Measurements from ENCODE around the gene BTBD2.
"Not testable (repeated sequence)": the region's sequence is repeated elsewhere in the genome, so short reads cannot be mapped to it uniquely, and the experiment has no call there.

BTBD2 gene

DNA sequence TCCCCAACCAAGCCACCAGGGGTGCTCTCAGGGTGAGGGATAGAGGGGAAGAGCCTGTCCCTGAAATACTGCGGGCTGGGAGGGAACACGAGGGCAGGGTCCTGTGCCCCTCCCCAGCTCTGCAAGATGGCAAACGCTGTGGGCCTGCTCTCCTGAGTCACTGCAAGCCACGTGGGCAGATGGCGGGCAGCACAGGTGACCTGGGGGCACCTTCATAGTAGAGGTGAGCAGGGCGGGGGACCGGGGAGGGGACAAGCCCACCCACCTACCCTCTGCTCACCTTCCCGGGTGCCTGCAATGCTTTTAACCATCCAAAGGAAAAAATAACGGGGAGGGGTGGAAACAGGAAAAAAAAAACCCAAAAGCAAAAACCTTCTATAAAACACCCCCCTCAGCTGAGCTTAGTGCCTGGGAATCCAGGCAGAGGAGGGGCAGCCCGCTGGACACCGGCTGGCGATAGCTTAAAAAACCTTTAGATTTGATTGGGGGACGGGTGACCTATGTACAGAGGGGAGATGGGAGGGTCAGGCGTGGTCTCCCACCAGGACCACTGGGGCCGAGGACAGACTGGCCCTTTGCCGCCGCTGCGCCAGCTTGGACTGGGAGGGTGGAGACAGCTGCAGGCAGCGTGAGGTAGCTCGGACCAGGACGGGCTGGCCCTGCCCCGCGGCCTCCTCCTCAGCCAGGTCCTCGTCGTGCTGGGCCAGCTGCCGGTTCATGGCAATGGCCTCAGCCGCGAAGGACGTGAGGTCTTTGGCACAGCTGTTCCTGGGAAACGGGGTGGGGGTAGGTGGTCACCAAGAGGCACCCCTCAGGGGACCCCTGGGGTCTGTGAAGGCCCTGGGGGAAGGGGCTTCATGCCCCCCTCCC lies 23.8 kb upstream of the BTBD2 start:
- no peak for DNase-seq

DNA sequence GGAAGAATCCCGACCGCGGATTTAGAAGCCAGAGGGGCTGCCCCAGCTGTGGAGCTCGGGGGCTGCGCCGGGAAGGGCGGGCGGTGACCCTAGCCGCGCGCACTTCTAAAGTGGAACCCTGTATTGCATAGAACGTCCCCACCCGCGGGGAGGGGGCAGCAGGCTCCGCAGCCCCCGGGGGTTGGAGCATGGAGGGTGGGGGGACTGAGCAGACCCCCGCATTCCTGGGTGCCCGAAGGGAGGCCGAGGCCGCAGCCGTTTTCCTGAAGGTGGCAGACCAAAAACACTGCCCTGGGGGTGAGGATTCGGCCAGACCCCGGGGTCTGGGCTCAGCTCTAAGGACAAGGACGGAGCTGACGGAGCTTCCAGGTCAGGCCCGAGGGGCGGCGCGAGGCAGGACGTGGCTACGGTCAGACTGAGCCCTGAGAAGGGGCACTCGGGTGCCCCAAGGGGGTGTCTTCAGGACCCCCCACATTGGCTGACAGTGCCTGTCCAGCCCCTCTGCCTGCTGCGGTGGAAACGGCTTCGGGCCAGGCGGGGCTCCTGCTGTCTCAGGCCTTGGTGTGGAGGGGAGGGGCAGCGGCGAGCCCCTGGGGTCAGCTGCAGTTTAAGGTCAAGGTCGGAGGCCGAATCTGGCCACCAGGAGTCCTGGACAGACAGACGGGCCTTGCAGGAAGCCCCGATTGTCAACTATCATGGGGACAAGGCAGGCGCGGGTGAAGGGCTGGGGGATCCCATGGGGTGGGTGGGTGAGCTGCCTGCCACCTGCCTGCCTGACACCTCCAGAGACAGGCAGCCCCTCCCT lies 23.0 kb upstream of the BTBD2 start:
- DNase-seq = no peak

DNA sequence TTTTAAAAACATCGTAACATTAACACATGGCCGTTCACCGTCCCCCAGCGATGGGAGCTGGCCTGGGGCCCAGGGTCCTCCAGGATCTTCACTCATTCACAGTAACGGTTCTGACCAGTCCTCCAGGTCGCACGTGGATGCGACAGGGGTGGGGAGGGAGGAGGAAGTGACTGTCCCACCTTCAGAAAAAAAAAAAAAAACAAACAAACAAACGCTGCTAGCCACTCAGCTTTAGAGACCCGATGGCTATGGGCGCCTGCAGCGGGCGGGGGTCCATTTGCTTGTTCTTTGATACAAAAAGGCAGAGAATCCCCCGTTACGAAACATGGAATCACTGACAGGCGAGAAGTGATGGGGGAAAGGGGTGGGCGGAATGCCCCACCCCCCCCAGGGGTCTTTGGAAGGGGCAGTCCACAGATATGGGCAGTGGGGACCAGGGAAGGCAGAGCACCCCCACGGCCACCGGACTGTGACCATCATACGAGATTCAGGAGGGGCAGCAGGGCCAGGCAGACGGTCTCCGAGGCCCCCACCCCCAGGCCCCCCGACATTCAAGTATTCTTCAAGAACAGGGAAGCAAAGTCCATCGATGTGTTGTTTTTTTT lies 22.2 kb upstream of the BTBD2 start:
- DNase-seq = no peak

DNA sequence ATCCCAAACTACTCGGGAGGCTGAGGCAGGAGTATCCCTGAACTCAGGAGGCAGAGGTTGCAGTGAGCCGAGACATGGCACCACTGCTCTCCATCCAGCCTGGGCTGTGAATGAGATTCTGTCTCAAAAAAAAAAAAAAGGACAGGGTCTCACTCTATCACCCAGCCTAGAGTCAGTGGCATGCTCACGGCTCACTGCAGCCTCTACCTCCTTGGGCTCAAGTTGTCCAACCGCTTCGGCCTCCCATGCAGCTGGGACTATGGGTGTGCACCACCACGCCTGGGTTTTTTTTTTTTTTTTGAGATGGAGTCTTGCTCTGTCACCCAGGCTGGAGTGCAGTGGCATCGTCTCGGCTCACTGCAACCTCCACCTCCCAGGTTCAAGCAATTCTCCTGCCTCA lies 20.9 kb upstream of the BTBD2 start:
- DNase-seq = no peak

DNA sequence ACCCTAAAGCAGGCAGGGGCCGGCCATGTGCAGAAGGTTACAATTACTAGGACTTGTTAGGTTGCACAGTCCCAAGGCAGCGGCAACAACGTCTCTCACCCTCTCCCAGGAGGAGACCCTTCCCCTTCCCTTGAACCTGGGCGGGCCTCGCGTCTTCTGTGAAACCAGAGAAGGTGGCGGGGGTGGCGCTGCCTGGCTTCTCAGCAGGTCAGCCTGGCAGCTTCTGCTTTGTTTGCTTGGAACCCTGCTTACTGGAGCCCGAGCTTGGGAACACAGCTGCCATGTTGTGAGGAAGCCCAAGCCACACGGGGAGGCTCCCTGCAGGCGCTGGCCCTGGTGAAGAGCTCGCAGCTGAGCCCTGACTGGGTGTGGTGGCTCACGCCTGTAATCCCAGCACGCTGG lies 20.1 kb upstream of the BTBD2 start:
- DNase-seq = no peak

DNA sequence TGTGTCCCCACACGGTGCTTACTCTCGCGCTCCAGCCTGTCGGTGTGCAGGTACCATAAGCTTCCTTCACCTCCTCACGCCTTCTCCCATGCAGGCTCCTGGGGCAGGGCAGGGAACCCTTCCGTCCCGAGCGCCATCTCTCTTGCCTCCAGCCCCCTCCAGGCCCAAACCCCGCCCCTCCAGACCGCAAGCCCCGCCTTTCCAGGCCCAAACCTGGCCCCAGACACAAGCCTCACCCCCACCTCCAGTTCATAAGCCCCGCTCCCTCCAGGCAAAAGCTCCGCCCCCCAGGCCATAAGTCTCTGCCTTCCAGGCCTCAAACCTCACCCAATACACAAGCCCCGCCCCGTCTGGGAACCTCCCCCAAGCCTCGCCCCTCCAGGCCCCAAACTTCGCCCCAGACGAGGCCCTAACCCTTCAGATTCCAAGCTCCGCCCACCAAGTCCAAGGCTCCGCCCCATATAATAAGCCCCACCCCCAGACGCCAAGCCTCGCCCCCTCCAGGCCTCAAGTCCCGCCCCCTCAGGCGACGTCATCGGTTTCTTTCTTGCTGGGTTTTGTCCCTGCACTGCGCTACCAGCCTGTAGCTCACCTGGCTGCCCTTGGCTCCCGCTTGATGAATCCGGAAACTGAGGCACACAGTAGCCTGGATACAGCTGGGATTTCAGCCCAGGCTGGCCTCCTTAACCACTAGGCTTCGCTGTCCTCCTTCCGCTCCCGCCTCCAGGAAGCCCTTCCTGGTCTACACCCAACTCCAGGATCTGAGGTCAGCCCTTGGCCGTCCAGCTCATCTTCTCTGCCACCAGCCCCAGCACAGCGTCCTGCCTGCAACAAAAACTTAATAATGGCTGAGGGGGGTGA lies 19.4 kb upstream of the BTBD2 start:
- peak; percentile 64 for DNase-seq

DNA sequence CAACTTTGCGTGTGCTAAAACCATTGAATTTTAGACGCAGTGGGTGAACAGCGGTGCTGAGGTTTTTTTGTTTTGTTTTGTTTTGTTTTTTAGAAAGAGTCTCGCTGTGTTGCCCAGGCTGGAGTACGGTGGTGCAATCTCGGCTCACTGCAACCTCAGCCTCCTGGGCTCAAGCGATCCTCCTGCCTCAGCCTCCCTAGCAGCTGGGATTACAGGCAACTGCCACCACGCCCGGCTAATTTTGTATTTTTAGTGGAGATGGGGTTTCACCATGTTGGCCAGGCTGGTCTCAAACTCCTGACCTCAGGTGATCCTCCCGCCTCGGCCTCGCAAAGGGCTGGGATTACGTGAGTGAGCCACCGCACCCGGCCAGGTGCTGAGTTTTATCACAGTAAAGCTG lies 18.7 kb upstream of the BTBD2 start:
- DNase-seq = not testable (repeated sequence)

DNA sequence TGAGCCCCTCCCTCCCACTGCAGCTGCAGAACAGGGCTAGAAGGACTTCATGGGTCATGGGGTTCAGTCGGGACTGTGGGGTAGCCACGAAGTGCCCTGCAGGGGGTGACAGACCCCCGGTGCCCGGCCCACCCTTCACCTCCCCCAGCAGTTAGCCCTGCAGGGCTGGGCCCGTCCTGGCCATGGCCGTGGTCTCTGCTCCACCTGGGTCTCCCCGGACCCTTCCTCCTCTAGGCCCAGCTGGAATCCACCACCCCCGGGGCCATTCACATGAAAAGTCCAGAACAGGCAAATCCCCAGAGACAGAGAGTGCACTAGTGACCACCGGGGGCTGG lies 18.3 kb upstream of the BTBD2 start:
- DNase-seq = no peak

DNA sequence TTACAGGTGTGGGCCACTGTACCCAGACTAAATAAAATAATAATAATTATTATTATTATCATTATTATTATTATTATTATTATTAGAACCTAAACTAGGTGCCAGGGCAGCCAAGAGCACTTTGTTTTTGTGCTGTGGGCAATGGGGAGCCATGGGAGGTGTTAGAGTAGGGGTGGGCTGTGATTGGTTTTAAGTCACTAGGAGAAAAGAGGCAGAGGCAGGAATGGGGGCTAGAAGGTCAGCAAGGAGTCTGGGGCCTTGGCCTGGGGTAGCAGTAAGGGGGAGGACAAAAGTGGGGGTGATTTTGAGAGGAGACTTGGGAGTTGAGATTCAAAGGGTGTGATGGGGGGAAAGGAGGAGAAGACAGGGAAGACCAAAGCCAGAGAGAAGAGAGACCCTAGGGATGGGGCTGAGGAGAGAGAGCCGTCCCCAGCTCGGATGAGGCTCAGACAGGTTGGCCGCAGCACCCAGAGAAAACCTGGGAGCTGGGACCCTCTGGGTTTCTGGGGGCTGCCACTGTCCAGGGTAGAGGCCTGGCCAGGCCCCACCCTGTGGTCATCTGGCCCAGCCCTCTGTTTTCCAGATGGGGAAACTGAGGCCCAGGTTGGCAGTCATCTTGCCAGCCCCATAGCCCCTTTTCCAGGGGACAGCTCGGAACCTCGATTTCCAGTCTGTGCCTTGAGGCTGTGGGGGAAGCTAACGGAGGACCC lies 17.8 kb upstream of the BTBD2 start:
- DNase-seq = no peak

DNA sequence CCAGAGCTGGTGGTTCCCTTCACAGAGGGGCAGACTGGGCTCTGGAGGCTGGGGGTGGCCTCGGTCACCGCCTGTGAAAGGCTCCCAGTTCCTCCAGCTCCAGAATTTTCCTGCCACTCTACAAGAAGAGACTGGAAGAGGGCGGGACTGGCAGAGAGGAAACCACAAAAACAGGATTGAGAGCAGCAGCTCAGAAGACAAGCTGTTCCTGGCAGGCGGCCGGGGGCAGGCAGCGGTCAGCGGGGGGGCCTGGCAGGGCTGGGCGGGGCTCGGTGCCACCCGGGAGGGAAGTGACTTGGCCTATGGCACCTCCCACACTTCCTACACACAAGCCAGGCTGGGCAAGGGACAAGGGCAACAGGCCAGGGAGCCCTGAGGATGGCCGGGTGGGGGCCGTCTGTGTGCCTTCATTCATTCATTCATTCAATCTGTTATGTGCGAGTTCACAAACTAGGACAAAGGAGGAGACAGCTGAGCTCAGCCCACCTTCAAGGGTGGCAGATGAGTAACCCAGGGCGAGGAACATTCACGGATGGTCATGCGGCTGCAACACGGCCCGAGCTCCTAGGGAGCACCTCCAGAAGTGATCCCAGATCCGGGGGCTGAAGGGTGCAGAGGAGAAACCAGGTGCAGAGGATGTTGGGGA lies 16.9 kb upstream of the BTBD2 start:
- peak; percentile 11 for DNase-seq

DNA sequence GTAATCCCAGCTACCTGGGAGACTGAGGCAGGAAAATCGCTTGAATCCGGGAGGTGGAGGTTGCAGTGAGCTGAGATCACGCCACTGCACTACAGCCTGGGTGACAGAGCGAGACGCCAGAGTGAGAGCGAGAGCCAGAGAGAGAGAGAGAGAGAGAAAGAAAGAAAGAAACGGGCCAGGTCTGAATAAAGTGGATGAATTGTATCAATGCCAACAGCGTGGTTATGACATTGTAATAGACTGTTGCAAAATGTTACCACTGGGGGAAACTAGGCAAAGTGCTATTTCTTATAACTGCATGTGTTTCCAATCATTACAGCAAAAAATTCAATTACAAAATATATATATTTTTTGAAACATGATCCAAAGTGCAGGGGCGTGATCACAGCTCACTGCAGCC lies 11.8 kb upstream of the BTBD2 start:
- DNase-seq = no peak

DNA sequence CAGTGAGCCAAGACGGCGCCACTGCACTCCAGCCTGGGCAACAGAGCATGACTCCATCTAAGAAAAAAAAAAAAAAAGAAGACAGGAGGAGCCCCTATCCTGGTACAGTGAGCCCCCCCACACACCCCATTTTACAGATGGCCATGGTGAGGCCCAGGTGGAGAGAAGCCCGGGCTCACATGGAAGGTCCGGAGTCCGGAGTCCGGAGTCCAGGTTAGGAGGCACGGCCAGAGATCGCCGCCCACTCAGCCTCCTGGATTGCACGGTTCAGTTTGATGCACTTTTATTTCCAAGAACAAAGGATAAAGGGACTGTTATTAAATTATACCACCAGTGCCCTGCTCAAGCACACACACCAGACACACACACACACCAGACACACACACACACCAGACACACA lies 11.3 kb upstream of the BTBD2 start:
- DNase-seq = no peak

DNA sequence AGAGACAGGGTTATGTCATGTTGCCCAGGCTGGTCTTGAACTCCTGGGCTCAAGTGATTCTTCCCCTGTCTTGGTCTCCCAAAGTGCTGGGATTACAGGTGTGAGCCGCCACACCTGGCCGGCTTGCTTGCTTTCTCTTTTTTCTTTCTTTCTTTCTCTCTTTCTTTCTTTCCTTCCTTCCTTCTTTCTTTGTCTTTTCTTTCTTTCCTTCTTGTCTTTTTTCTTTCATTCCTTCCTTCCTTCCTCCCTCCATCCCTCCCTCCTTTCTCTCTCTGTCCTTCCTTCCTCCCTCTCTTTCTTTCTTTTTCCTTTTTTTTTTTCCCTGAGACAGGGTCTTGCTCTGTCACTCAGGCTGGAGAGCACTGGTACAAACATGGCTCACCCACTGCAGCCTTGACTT lies 6.8 kb upstream of the BTBD2 start:
- no peak for DNase-seq

DNA sequence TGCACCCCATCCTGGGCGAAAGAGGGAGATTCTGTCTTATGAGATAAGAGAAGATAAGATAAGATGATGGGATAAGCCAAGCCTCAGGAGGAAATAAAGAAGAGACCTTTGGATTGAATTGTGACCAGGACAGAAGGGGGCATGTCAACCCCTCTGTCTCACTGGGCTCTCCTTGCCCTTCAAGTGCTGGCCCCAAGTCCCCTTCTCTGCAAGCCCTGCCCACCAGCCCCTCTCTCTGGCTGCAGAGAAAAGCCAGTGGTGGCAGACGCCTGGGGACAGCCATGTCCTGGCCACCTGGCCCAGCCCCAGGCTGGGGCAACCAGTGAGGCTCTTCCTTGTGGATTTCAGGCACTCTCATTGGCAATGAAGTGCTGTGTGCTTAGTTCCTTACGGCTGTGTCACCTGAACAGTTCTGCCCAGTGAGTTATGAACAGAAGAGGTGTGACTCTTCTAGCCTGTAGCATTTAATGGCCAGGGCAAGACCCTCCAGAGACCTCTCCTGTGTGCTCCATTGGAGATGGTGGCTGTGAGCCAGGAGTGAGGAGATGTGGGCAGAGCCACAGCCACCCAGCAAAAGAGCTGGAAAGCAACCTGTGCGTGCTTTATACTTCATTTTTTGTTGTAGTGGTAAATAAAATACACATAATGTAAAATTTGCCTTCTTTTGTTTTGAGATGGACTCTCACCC lies 6.1 kb upstream of the BTBD2 start:
- DNase-seq = no peak

DNA sequence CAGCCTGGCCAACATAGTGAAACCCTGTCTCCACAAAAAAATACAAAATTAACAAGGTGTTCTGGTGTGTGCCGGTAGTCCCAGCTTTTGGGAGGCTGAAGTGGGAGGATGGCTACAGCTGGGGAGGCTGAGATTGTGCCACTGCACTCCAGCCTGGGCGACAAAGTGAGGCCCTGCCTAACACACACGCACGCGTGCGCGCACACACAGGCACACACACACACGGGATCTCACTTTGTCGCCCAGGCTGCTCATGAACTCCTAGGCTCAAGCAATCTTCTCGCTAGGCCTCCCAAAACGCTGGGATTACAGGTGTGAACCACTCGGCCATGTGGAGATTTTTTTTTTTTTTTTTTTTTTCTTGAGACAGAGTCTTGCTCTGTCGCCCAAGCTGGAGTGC lies 3.2 kb upstream of the BTBD2 start:
- DNase-seq = no peak

DNA sequence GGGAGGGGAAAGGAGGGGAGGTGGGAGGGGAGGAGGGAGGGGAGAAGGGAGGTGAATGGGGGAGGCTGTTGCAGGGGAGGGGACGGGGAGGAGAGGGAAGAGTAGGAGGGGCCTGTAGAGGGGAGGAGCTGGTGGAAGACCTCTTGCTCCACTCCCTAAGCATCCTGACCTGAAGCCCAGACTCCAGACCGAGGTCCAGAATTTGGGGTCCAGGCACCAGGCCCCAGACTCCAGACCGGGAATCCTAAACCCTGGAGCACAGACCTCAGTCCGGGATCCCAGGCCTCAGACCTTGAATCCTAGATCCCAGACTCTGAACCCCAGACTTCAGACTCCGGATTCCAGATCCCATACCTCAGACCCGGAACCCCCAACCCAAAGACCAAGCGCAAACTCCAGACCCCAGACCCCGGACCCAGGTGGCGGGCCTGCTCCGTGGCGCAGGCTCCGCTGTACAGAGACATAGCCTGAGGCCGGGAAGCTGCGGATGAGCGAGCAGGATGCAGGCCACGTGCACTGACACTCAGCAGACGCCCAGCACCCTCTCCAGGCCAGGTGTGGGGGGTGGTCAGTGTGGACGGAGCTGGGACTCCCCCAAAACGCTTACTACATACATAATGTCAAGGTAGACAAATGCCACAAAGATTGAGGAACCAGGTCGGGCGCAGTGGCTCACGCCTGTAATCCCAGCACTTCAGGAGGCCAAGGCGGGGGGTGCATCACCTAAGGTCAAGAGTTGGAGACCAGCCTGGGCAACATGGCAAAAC lies 710 bp upstream of the BTBD2 start:
- DNase-seq = no peak

DNA sequence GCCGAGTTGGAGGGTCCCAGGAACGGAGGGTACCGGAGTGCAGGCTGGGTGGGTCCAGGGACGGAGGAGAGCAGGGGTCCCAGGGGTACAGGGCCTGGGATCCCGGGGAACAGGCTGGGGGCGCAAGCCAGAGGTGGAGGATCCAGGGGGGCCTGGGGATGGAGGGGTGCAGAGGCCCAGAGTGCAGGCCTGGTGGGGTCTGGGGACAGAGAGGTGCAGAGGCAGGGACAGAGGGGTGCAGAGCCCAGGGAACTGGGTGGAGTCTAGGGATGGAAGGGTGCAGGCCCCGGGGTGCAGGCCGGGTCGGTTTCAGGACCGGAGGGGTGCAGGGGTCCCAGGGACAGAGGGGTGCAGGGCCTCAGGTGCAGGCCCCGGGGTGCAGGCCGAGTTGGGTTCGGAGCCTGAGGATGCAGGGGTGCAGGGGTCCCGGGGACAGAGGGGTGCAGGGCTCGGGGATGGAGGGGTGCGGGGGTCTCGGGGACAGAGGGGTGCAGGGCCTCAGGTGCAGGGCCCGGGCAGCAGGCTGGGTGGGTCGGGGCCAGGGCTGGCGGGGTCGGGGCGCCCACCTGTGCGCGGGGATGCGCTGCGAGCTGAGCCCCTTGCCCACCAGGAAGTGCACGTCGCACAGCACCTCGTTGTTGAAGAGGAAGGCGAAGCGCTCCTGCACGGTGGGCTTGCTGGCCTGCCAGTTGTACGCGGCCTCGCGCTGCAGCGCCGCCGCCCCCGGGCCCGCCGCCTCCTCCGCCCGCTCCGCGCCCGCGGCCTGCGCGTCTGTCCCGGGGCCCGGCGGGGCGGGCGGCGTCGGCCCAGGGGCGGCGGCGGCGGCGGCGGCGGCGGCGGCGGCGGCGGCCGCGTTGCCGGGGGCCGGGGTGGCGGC lies 545 bp downstream of the BTBD2 start:
- DNase-seq = no peak

DNA sequence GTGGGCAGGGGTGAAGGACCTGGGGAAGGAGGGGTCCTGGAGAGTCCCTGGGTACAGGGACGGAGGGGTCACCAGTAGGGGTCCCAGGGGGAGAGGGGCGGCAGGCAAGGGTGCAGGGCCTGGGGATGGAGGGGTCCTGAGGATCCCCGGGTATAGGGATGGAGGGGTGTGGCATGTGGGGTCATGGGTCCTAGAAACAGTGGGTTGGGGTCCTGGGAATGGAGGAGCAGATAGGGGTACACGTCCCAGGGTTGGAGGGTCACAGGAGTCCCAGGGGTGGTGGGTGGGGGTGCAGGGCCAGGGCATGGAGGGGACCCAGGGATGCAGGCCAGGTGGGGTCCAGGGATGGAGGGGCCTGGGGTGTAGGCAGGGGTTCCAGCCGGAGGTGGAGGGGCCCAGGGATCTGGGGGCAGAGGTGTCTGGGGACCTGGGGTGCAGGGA lies 1.4 kb downstream of the BTBD2 start:
- DNase-seq = no peak

DNA sequence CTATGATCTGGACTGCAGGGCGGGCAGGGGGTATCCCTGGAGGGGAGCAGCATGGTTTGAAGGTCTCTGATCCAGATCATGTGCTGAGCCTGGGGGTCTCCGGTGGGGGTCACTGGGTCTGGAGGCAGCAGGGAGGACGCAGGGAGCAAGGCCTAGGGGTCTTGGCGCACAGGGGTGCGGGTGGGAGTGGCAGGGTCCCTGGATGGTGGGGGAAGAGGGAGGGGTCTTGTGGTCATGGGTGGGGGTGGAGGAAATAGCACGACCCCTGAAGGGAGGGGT lies 1.9 kb downstream of the BTBD2 start:
- DNase-seq = no peak

All from effector CD4-positive, alpha-beta T cell (primary cell).